OCI-LY3 (cell line): Measurements from ENCODE around the gene CD200.
"Not testable (repeated sequence)": the region's sequence is repeated elsewhere in the genome, so short reads cannot be mapped to it uniquely, and the experiment has no call there.

Source experiments
- H2AFZ ChIP-seq: fragments of 200-600, 300-600 bp; shearing (Covaris generic); 2 replicates; pipeline ENCODE4 v1.6.0; 2014; ENCODE audit warnings: antibody characterized with exemption, low read depth, low read length
- H3K27ac ChIP-seq: fragments of 200-600, 300-600 bp; sonication (generic); 2 replicates; pipeline ENCODE4 v1.5.1; 2014; ENCODE audit warnings: mild to moderate bottlenecking, low read length, moderate library complexity, mixed read lengths
- H3K27me3 ChIP-seq: fragments of 200-600, 300-600 bp; sonication (generic); 2 replicates; pipeline ENCODE4 v1.6.1; 2014; ENCODE audit warnings: low read depth, low read length, mixed read lengths
- H3K36me3 ChIP-seq: fragments of 200-600, 300-600 bp; sonication (generic); replicated peaks from 2 replicates; pipeline ENCODE3; 2014; ENCODE audit warnings: low read depth, low read length, mixed read lengths
- H3K4me1 ChIP-seq: fragments of 300-600, 200-600 bp; sonication (generic); 2 replicates; pipeline ENCODE4 v1.6.1; 2014; ENCODE audit warnings: low read length, mixed read lengths
- H3K4me2 ChIP-seq: fragments of 200-600, 300-600 bp; sonication (generic); 2 replicates; pipeline ENCODE4 v1.6.1; 2014; ENCODE audit warnings: low read length, mixed read lengths
- H3K4me3 ChIP-seq: fragments of 300-600, 200-600 bp; sonication (generic); 2 replicates; pipeline ENCODE4 v1.5.1; 2014; ENCODE audit warnings: antibody characterized with exemption, mild to moderate bottlenecking, low read length, moderate library complexity
- H3K79me2 ChIP-seq: fragments of 300-600, 200-600 bp; shearing (Covaris generic); 2 replicates; pipeline ENCODE4 v1.6.1; 2014; ENCODE audit warnings: mild to moderate bottlenecking, low read length, mixed read lengths
- H3K9ac ChIP-seq: fragments of 300-600, 200-600 bp; shearing (Covaris generic); 2 replicates; pipeline ENCODE4 v1.6.0; 2014; ENCODE audit warnings: mild to moderate bottlenecking, low read length, moderate library complexity
- H3K9me3 ChIP-seq: fragments of 200-600, 300-600 bp; shearing (Covaris generic); 2 replicates; pipeline ENCODE4 v1.6.1; 2014; ENCODE audit warnings: low read length, mixed read lengths; ENCODE audit not compliant: insufficient read depth
- H4K20me1 ChIP-seq: fragments of 200-600, 300-600 bp; sonication (generic); 2 replicates; pipeline ENCODE4 v1.6.1; 2016; ENCODE audit warnings: low read length, mixed read lengths; ENCODE audit not compliant: insufficient read depth
- EZH2phosphoT487 ChIP-seq: fragments of 200-600 bp; shearing (Covaris generic); IDR thresholded peaks from 2 replicates; pipeline ENCODE4 v1.6.1; 2018; ENCODE audit warnings: antibody characterized with exemption, mixed run types, low read depth
- TF ChIP-seq, protein P1 (sequence below): fragments of 200-600, 300-600 bp; sonication (generic); IDR thresholded peaks from 2 replicates; pipeline ENCODE4 v1.5.1; 2014; ENCODE audit warnings: antibody characterized with exemption, low read length, low read depth

CD200 gene

DNA sequence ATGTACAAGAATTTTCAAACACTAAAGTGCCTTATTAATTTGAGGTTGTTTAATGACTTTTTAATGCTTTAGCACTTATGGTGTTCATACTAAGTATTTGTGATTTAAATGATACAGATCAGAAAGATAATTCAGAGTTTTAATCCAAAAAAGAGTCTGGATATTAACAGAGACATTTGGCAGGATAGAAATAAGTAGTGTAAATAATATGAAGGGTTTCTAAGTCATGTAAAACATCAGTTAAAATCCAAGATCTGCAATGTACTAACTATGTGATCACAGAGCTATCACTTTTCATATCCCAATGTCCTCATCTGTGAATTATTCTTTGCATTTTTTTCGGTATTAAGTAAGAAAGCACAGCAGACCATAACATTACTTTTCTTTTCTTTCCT, 62.9 kb downstream of the CD200 start:
- H3K4me2 ChIP-seq: no peak overlapping the region

DNA sequence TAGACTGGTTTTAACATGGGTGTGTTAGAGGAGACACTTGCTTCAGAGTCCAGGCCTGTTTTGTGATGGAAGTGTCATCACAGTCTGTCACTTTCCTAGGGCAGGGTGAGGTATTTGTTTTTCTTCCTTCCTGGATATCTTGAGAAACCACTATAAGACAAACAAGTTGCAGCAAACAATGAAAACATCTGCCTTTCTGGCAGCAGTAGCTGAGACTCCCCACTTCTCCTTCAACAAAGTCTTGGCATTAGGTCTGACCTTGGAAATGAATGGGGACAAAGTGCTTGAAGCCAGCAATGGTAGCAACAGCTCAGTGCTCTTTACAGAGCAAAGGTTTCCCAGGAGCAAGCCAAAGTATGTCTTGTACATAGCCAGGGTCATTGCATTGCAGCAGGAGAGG, 64.6 kb downstream of the CD200 start:
- Histone ChIP-seq H3K4me3 (no peak overlapping the region), H3K9ac (no peak overlapping the region), H3K27me3 (no peaks in the 10 kb centered on the region), H3K4me1 (no peaks in the 10 kb centered on the region), H4K20me1 (no peaks in the 10 kb centered on the region), H2AFZ (no peak overlapping the region), H3K9me3 (peaks cover 1% of the 10 kb centered on the region; the same call in 1 of the 2 replicates), H3K27ac (no peak overlapping the region), H3K79me2 (no peaks in the 10 kb centered on the region), H3K4me2 (no peak overlapping the region), H3K36me3 (no peaks in the 10 kb centered on the region)
- no peak for TF ChIP-seq EZH2phosphoT487
- TF ChIP-seq, protein P1, sequence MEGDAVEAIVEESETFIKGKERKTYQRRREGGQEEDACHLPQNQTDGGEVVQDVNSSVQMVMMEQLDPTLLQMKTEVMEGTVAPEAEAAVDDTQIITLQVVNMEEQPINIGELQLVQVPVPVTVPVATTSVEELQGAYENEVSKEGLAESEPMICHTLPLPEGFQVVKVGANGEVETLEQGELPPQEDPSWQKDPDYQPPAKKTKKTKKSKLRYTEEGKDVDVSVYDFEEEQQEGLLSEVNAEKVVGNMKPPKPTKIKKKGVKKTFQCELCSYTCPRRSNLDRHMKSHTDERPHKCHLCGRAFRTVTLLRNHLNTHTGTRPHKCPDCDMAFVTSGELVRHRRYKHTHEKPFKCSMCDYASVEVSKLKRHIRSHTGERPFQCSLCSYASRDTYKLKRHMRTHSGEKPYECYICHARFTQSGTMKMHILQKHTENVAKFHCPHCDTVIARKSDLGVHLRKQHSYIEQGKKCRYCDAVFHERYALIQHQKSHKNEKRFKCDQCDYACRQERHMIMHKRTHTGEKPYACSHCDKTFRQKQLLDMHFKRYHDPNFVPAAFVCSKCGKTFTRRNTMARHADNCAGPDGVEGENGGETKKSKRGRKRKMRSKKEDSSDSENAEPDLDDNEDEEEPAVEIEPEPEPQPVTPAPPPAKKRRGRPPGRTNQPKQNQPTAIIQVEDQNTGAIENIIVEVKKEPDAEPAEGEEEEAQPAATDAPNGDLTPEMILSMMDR: no peak

More for the DNA sequence above, 62.9 kb downstream of the CD200 start:
- H3K9ac ChIP-seq: no peak overlapping the region
- H3K27me3 ChIP-seq: no peaks in the 10 kb centered on the region
- no peaks in the 10 kb centered on the region for H3K36me3 ChIP-seq
- H3K27ac ChIP-seq: no peak overlapping the region
- H3K4me1 ChIP-seq: no peaks in the 10 kb centered on the region
- no peak overlapping the region for H2AFZ ChIP-seq
- H3K79me2 ChIP-seq: no peaks in the 10 kb centered on the region
- H3K4me3 ChIP-seq: no peak overlapping the region
- peaks cover 4% of the 10 kb centered on the region; the same call in 1 of the 2 replicates for H3K9me3 ChIP-seq
- TF ChIP-seq, protein P1: no peak
- TF ChIP-seq EZH2phosphoT487: no peak
- H4K20me1 ChIP-seq: no peaks in the 10 kb centered on the region

DNA sequence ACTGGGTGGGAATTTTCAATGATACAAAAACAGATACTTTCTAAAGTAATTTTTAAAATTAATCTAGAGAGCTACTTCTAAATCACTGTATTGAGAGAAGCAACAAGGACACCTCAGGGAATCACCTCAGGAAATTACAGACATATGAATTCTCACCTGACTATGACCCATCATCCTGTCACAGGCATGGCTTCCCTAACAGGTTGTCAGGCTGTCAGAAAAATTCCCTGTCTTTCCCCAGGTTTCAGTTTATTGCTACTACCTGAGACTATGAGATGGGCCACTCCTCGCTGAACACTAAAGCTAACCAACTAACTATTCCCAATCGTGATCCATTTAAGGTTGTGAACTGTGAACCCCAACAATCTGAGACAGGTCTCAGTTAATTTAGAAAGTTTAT, 66.1 kb downstream of the CD200 start:
- Histone ChIP-seq H3K4me2 (no peak overlapping the region), H3K9ac (no peak overlapping the region), H4K20me1 (no peaks in the 10 kb centered on the region), H3K9me3 (no peaks in the 10 kb centered on the region), H3K79me2 (no peaks in the 10 kb centered on the region), H3K4me1 (no peaks in the 10 kb centered on the region), H2AFZ (no peak overlapping the region), H3K27me3 (no peaks in the 10 kb centered on the region), H3K27ac (no peak overlapping the region), H3K36me3 (no peaks in the 10 kb centered on the region), H3K4me3 (no peak overlapping the region)
- no peak for TF ChIP-seq EZH2phosphoT487
- TF ChIP-seq, protein P1: no peak

DNA sequence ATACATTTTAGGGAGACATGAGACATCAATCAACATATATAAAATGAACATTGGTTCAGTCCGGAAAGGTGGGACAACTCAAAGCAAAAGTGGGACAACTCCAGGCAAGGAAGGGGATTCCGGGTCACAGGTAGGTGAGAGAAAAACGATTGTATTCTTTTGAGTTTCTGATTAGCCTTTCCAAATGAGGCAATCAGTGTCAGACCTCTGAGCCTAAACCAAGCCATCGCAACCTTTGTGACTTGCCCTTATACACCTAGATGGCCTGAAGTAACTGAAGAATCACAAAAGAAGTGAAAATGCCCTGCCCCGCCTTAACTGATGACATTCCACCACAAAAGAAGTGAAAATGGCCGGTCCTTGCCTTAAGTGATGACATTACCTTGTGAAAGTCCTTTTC, 66.6 kb downstream of the CD200 start:
- H3K4me2 ChIP-seq, H3K4me3 ChIP-seq, H3K27ac ChIP-seq, H3K79me2 ChIP-seq, H3K9me3 ChIP-seq, H3K27me3 ChIP-seq, H3K4me1 ChIP-seq, H4K20me1 ChIP-seq, H3K9ac ChIP-seq, H3K36me3 ChIP-seq, H2AFZ ChIP-seq: not testable (repeated sequence)

DNA sequence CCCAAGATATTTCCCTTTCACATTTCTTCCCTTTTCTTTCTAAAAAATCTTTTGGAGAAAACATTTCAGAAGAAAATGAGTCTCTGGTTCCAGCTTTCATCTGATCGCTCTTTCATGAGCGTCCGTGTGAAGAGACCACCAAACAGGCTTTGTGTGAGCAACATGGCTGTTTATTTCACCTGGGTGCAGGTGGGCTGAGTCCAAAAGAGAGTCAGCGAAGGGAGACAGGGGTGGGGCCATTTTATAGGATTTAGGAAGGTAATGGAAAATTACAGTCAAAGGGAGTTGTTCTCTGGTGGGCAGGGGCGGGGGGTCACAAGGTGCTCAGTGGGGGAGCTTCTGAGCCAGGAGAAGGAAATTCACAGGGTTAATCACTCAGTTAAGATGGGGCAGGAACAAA, 67.4 kb downstream of the CD200 start:
- H3K4me2 ChIP-seq, H3K79me2 ChIP-seq, H3K27me3 ChIP-seq, H3K9me3 ChIP-seq, H3K9ac ChIP-seq, H3K4me1 ChIP-seq, H3K4me3 ChIP-seq, H4K20me1 ChIP-seq, H2AFZ ChIP-seq, H3K36me3 ChIP-seq, H3K27ac ChIP-seq: not testable (repeated sequence)
